Stimulated activated CD4-positive, alpha-beta T cell treated with anti-CD3 and anti-CD28 coated beads, Interleukin-1b, Interleukin-23, amount 100 ng/mL, for 48 hours (primary cell): ENCODE data around the gene DAB1.
A peak's percentile ranks its signal among the peaks of the same experiment; 100 is the strongest.

ENCODE experiments used
- DNase-seq: peaks from one replicate; pipeline ENCODE4 v3.0.0-alpha.2; 2020

The DAB1 gene

DNA sequence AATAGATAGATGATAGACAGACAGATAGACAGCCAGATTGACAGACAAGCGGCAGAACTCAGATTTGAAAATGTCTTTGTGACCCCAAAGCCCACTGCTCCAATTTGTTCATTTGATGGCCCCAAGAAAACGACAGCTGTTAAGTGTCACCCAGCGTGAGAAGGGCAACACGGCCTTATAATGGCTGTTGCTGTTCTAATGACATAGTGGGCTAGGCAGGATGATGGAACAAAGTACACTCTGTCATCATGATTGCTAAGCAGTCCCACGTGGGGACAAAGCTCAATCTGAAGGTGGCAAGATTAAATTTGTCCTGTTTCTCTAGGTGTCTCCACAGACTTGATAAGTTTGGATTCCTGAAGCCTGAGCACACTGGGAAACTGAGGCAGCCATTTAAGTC, 112.9 kb downstream of the DAB1 start:
- no peak for DNase-seq

DNA sequence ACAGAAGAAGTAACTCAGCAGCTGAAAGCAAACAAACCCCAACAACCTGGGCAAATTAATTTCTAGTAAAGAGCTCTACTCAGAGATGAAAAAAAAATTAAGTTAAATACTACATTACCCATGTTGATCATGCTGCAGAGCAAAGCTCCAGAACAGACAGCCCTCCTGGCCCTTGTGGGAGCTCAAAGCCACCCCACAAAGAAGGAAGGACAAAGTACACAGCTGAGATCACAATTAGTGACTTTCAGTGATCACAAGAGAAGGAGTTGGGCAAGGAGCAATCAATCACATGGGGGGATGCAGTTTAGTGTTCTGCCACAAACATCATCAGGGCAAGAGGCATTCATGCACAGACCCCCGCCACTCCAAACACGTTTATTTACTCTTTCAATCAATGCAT, 114.2 kb downstream of the DAB1 start:
- no peak for DNase-seq

DNA sequence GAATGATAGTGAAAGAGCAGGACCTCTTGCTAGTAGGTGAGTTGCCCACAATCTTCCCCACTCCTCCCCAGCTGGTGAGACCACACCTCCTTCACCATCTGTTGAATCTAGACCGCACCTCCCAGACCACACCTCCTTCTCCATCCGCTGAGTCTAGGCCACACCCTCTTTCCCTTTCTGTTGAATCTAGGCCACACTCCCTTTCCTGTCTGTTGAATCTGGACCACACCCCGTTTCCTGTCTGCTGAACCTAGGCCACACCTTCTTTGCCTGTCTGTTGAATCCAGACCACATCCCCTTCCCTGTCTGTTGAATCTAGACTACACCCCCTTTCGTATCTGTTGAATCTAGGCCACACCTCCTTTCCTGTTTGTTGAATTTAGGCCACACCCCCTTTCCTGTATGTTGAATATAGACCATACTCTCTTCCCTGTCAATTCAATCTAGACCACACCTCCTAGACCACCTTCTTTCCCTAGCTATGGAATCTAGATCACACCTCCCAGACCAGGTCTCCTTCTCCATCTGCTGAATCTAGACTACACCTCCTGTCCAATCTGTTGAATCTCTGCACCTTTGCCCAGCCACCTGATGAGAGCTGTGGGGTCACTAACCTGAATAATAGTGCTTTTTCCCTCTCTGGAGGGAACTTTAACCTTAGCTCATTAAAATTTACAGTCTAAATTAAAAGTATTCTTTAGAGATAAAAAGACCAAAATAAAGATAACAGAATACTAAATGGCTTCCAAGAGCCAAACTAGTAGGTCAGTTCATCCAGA, 116.3 kb downstream of the DAB1 start:
- DNase-seq = peak; percentile 32

DNA sequence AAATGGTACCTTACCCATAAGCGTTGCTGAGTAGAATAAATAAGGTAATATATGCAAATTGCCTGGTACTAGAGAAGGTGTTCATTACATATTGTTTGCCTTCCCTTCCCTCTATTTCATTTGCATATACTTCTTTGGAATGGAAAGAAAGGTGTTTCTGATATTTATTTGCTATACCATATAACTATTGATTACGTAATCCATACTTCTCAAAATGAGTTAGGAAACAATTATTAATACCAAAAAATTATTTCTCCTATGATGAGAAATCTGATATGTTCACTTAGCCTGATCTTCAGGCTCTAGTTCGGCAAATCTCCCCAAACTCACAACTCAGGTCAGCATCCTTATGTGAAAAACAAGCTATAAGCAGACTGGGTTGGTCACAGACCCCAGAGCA, 119.3 kb downstream of the DAB1 start:
- DNase-seq = no peak

DNA sequence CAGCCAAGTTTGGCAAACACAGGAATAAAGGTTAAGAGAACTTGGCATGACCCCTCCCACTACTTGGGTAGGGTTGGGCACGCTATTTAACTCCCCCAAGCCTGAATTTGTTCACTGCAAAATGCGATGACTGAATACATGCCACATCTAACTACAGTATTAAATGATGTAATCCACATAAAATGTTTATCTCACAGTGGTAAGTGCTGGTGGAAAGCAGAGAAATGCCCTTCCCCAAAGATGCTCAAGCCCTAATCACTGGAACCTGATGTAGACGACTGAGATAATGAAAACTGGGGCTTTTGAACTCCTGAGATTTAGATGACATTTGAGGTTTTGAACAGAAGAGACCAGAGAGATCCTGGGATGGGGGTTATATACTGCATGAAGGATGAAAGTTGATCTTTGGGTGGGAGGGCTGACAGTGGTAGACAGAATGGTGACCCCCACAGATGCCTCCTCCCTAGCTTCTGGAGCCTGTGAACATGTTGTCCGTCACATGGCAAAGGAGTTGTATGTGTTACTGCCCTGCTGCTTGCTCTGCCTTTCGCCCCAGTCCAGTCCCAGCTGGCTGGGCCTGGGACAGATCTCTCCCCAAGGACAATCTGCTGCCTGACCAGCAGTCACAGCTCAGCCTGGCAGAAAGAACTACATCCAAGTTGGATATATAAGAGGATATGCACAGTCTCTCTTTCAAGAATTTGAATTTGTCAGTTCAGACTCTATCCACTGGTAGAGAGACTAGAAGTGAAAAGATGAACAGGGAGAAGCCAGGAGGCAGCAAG, 120.9 kb downstream of the DAB1 start:
- DNase-seq = no peak

DNA sequence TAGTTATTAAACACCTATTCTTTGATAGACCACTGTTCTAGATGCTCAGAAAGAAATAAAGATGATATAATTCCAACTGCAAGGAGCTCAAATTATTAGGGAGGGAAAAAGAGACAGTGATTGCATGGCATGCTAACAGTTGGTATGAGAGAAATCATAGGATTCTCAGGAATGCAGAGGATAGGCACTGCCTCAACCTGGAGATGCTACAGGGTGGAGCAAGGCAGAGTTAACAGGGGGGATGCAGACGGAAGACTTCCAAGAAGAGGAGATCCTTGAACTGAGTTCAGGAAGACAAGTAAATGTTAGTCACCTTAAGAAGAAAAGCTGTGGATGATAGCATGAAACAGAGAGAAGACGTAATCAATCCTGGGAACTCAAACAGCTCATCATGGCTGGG, 123.7 kb downstream of the DAB1 start:
- DNase-seq = no peak

DNA sequence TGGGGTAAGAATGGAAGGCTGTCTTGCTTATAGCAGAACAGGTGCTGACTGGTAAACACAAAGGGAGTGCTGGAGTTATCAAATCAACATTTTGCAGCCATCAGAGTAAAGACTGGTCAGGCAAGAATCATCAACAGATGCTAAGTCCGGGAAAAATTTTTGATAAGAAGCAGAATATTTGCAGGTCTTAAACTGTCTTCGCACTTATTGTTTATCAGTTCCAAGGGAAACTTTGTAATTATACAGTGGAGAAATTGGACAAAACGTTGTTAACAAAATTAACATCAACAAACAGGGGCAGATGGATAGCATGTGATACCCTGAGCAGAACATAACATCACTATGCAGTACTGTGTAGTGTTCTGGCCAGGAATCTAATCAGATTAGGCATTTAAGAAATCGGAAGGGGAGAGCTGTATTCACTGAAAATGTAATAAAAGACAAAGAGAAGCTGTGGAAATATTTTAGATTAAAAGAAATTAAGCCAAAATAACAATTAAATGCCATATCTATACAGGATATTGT, 127.1 kb downstream of the DAB1 start:
- DNase-seq = no peak

DNA sequence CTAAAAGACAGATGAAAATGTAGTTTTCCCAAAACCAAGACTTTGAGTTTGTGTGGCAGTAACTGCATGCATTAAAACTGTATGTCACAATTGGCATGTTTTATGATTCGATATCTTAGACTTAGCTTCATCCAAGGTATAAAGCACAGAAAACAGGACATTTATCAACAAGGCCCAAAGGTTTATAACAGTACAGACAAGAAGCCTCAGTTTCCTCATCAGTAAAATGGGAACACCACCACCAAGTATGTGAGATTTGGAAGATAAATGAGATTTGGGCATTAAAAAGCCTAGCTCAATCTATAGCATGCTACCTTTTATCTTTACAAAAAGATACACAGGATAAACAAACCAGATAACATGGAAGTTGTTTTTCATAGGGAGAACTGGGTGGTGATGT, 128.5 kb downstream of the DAB1 start:
- no peak for DNase-seq

DNA sequence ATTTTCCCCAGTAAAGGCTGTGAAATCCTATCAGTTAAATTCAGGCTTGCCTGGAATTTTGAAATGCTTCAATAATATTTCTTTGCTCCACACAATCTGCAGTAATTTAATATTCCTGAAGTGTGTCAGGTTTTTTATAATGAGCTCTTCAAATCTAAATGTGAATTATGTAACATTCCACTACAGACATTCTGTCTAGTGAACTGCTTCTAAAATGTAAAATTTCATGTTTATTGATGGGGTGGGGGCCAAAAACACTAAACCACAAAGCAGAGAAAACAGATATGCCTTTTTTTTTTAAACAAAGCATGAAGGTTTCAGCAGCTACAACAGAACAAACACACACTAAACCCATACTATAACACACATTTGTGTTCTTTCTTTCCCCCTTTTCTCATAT, 129.7 kb downstream of the DAB1 start:
- DNase-seq = no peak

DNA sequence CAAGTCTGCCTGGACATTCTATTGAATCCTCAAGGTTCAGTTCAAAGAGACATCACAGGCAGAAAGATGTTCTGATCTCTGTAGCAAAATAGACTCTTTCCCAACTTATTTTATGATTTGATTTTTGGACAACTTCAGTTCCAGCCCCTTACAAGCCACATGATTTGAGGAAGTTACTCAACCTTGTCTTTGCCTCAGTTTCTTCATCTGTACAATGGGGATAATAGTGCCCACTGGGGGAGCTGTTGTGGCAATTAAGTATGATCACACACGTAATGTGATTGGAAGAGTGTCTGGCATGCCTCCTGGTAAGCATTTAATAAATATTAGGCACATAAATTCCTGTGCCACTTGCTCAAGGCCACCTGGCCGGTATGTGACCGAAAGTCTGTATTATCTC, 130.6 kb downstream of the DAB1 start:
- no peak for DNase-seq

DNA sequence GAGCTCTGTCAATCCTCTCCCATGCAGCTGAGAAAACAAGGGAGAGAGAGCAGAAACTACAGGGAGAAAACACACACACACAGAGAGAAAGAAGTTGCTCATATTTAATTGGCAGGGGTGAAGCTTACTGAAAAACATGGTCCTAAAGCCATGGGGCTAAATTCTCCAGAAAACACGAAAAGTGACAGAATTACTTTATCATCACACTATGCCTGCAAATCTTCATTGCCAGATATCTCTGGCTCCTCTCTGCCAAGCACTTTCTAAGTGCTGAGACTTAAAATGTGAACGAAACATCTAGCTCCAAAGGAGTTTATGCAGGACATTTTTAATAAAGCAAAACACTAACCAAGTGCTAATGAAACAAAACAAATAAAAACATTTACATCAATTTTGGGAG, 134.1 kb downstream of the DAB1 start:
- no peak for DNase-seq

DNA sequence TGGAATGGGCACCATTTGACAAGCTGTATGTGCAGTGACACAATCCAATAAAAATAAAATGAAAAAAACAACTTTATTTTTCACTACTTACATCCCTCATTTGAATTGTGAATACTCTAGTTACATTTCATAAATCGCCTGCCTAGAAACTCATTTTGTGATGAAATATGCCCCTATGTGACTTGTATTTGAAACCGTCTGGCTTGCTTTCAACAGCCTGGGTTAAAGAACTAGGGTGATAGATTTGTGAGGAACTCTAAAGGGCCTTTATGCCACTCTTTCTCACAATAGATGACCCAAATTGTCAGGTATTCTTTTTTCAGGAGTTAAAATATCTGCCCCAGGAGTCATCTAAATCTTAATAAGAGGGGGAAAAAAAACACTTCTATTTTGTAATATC, 137.9 kb downstream of the DAB1 start:
- no peak for DNase-seq

DNA sequence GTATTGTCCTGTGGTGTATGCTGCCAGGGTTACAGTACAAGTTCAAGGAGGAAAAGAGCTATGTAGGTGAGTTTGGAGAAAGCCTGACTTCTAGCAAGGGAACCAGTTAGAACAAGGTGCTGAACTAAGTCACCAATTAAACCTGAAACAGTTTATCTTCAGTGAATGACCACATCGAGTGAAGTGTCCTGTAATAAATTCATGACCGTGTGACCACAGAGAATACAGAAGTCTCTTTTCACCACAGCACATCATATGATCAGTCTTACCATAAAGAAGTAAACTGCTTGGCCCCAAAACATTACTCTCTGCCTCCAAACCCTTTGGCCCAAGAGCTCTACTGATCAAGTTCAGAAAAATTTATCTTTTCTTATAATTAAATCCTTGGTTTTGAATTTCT, 141.4 kb downstream of the DAB1 start:
- no peak for DNase-seq

DNA sequence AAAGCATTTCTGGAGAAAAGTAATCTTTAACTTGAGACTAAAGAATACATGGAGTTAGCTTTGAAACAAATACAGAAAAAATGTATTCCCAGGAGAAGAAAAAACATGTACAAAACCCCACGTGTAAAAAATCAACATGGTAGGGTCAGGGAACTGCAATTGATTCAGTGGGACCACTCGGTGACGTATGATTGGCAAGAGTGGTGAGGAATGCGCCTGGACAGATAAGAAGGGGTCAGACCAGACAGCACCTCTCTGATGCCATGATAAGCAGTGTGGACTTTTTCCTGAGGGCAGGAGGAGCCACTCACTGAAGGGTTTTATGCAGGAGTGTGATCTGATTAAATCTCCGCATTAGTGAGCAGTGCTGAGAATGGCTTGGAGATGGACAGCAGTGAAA, 142.5 kb downstream of the DAB1 start:
- DNase-seq = no peak

DNA sequence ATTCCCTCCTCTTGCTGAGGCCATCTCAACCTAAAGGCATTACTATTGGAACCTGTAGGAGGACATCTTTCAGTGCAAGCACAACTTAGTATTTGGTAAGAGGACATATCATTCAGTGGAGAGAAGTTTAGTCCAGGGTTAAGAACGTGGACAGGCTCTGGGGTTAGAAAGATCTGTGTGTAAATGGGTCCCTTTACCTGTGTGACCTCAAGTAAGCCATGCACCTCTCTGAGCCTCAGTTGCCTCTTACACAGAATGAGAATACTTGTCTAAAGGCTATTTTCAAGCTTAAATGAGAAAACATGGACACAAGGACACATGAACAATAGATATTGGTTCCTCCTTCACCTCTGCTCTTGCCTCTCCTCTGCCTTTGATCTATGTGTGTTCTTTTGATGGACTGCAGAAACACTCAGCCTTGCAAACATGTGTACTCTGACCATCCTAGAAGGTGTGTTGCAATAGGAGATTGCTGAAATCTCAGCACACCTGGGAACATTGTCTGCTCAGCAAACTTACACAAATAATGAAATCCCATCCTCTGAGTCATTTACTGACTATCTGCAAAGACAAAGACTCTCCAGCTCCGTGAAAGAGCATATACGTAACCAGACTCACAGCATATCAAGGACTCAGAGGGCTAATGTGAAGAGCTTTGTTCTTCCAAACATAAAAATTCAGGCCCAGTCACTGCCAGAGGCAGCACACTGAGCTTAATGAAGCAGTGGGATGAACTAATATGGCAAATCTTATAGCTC, 143.8 kb downstream of the DAB1 start:
- DNase-seq = no peak

DNA sequence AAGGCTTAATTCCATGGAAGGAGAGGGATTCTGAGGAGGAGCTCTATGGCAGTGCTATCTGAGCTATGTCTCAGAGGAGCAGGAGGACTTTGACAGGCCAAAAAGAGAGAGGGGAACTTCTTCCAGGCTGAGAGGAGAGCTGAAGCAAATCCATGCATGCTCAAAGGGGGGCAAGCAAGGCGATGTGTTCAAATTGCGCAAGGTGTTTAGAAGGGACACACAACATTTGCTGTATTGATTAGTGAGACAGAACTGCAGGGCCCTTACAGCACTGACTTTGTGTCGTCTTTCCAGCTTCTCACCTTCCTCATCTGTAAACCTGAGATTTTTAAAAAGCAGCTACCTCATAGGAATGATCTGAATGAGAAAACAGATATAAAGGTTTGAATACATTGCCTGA, 145.3 kb downstream of the DAB1 start:
- DNase-seq = no peak

DNA sequence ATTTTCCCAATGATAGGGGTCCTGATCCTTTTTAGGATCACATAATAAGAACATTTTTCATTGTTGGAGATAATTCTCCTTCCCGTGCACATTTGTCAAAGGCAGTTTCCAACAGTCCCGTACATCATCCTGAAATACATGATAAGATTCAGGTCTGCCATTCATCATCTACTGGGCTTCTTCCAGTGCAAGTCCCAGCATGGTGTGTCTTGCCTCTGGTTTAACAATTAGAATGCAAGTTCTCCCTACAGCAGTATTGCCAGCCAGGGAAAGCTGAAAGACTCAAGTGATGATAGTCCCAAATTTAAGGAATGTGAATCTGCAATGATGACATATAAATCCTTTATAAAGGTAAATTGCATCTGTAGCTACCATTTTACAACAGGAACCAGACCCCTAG, 146.2 kb downstream of the DAB1 start:
- no peak for DNase-seq

DNA sequence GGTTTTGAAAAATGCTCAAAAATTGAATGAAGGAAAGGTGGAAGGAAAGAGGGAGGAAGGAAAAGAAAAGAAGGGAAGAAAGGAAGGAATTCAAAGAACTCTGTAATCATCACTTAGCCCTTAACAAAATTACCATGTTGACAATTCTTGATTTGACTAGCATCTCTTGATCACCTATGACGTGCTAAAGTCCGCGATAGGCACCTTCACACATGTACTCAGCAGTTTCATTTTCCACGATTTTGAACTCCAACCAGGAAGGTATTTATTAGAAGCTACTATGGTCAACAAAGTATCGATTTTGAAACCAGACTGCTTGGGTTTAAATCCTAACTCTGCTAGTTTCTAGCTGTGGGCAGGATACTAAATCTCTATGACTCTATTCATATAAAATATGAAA, 146.9 kb downstream of the DAB1 start:
- DNase-seq = no peak

DNA sequence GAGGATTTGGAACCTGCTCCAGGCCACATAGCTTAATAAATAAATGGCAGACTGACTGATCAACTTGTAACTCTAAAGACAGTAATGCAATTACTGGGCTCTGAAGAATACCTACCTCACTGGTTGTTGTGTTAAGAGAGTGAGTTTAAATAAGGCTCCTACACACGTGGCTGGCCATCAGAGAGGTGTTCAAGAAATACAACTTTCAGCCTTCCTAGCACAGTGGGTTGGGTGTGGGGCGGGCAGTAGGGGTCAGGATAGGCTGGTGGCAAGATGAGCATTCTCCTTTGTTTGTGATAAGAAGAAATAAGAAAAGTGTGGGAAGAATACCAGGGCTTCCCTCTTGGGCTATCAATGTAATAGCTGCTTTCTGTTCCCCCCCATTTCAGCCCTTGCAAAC, 151.3 kb downstream of the DAB1 start:
- no peak for DNase-seq

DNA sequence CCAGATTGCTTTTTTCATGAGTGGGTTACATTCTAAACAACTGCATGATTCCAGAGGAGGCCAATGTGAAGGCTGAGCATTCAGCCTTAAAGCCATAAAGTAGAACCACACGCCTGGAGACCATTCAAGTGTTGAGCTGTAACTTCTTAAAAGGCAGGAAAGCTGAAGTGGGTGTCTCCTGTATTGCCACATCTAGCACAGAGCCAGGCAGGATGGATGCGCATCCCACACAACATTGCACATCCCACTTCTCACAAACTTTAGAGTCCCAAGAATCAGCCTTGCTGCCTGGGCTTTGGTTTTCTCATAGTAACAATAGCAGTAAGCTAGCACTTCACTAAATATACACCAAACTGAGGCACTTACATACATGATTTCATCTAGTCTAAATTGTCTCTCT, 151.7 kb downstream of the DAB1 start:
- no peak for DNase-seq

DNA sequence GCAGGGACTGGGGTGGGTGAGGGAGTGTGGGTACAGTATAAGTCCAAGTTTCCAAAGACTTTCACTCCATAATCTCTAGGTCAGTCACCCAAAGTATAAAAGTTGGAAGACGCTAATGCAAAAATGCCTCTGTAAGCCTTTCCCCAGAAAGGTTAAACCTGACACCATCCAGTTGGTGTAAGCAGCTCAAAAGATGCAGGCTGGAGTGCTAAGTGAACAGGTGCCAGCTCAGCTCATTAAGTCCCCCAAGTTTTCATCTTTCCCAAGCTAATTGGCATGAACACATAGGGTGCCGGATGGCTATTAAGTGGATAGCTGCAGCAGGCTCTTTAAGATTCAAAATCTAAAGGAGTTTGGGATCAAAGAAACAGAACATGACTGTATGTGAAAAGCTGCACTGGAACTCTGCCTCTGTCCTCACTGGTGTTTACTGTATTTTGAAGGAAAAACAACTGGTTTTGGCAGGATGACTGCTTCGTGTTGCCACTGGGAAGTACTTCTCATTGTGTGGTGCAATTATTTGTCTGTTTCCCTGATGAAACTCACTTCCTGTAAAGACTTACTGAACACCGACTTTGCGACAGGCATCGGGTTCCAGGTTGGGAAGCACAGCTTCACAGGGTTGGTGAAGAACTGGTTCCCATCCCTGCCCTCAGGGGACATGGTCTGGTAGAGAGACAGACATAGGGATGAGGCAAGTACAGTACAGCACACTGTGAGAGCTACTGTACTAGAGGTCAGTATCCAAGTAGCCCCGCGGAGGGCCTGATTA, 152.7 kb downstream of the DAB1 start:
- no peak for DNase-seq

DNA sequence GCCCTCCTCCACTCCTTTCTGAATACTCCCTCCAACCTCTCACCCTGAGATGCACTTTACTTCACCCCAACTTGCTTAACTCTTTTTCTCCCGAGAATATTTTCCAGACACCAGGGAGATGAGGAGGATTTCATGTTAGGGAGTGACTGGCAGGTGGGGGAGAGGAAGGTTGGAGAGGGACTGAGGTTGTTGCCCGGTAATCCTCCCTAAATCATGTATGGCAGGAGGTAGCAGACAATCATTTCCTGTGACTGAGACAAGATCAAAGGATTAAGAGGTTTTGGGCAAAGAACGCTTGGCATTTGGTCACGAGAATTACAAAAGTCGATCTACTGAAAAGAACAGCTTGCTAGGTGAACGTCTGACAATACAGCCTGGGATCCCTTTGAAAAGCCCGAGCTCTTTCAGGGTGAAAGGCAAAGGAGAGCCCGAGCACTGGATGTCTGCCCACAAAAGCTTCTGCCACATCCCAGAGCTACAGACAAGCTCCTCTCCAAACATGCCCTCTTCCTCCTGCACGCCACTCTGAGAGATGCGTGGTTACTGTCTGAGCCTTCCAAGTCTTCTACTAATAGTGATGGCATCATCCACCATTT, 154.1 kb downstream of the DAB1 start:
- no peak for DNase-seq
